NCI-H82 treated with DMSO at 0.1 percent for 48 hours (cell line): Measurements from ENCODE around the gene TBC1D22A.

Source experiments
- DNase-seq: peaks from one replicate; lab custom pipeline; 2025; ENCODE audit not compliant: unreplicated experiment; lab: John Stamatoyannopoulos, UW

The TBC1D22A gene

DNA sequence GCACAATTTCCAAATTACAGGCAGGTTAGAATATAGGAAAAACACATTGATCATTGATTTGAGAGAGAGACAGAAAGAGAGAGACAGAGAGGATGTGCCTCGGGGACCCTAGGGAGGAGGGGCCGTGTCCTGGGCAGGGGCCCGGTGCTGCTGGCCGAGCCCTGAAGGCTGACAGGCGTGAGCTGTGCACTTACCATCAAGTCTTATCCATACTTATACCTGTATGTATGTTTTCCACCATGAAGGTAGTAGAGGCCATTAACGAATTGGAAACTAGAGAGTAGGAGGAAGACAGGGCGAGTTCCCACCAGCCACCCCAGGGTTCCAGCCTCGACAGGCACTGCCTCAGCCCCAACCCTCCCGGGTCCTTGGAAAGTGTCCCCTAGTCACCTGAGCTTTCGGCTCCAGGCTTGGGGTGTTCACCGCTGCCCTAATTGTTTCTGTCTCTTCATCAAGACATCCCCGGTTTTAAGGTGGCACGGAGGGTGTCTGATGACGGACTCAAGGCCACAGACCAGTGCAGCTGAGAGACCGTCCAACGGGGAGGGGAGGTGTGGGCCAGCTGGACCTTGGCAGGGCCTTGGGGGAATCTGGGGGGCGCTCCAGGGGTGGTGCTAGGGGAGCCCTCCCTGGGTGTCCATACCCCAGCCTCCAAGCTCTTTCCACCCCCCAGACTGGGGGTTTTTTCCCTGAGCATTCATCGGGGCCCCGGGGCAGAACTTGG is 431.3 kb downstream of the TBC1D22A start:
- no peak for DNase-seq

DNA sequence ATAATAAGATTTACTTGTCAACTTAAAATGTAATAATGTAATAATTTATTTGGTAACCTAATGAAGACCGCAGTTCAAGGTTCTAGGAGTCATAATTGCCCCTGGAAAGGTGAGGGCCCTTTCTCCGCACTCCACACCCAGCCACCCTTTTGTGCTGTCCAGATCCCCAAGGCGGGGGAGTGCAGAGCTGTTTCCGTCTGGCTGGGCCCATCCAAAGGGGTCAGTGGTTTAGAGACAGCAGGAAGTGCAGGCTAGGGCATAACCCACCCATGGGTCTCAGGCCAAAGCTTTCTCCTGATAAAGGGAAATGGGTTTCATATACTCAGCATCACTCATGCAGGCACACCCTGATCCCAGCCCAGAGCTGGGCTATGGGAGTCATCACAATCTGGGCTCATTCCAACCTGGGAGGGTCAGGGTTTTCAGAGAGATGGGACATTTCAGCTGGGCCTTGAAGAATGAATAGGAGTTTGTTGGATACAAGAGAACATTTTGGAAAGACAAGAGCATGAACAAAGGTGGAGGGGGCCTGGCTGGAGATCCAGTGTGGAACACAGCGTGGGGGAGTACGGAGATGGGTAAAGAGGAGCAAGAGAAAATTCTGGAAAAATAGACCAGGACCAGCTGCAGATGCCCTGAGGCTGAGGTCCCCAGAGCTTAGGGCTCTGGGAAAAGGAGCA is 432.2 kb downstream of the TBC1D22A start:
- DNase-seq = no peak

GRCh38 chr22:47195156-47195483 is 432.7 kb downstream of the TBC1D22A start:
- no peak for DNase-seq

DNA sequence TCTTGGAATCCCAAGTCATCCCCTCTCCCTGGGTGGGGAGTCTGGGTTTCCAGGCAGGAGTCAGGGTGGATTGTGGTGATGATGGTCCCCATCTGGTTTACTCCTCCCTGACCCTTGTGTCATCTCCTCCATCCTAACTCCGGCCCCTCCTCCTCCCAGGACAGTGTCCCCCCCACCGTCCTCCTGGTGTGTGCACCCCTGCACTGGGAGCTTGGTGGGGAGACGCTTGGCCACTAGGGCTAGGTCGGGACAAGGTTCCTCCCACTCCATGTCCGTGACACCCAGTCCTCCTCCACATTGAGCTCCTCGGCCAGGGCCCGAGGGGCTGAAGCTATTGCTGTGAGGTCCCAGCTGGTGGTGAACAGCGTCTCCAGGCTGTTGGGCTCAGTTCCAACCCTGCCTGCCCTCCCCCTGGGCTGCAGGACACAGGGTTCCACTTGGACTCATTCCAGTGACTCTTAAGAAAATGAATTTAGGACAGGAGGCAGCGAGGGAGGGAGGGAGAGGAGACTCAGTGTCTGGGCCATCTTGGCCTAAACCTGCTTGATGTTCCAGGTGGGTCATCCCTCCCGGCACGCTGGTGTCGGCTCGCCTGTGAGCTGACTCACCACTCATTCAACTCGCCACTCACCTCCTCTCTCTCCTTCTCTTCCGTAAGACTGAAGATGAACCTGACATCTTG is 433.2 kb downstream of the TBC1D22A start:
- no peak for DNase-seq

- DNase-seq = no peak
Measured at GRCh38 chr22:47196166-47196849, 433.9 kb downstream of the TBC1D22A start.

GRCh38 chr22:47196881-47197772 is 434.7 kb downstream of the TBC1D22A start:
- DNase-seq = no peak

DNA sequence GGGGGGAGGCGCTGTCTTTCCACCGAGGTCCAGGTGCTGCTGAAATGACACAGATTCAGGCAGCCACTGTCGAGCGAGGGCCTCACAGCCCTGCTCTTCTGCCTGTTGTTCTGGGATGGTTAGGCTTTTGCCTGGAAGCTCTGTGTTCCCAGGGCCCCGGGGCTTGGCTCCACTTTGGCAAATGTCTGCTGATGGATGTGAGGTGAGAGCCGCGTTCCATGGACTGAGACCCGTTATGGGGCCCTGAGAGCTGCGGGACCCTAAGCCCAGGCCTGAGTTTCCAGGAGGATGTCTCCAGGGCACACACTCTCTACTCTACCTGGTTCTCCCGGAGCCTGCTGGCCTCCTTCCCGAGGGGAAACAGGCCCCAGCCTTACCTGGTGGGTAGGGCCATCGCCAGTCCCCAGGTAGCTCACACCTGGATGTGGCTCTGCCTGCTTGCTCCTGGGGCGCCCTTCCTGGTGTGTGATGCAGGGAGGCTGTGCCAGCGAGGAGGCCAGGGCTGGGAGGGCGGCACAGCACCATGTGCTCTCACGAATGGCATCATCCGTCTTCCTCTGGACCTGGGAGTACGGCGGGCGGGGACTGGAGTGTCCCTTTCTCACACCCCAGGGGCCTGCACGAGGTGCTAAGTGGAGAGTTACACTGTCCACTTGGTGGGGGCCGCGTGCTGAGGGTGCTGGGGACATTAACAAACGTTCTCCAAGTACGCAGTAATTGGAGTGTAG is 435.5 kb downstream of the TBC1D22A start:
- DNase-seq = no peak

DNA sequence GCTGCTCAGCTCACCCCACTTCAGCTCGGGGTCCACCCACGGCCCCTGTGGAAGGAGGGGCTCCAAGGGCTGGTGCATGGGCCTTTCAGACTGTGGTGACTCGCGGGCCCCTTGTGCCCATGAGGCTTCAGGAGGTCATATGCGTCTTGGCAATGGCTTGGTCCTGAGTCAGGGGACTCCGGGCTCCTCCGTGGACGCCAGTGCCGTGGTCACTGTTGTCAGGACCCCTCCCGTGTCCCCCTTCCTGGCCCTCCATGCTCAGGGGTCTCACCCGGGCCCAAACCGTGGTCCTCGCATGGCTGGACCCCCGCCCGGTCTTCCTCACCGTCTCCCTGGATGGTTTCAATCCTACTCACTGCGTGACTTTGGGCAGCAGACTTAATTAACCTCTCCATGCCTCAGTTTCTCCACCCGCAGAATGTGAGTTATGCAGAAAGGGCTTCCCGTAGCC is 436.4 kb downstream of the TBC1D22A start:
- no peak for DNase-seq

DNA sequence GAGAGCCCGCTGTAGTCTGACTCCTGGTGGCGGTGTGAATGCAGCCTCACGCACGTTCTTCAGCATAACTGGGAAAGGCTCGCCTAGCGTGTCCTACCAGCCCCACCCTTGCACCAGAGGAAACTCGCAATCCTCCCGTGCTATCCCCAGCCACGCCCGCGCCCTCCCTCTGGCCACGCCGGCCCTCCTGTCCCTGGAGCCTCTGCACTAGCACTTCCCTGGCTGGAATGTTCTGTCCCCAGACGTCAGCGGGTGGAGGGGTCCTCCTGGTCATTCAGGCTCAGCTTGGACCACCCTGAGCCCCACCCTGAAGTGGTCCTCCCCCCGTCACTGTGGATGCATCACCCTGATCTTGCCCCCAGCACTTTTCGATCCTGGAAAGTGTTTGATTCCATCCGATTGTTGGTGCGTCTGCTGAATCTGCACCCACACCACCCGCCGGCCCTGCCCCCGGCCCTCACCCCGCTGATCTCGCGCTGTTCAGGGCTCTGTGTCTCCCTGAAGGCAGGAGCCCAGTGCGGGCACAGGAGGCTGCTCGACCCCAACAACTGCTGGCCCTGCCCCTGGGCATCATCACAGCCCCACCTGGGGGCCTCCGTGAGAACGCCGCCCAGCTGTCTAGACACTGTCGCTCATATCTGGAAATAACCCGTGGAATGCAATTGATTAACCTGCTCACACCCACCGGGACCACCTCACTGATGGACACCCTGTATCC is 437.0 kb downstream of the TBC1D22A start:
- no peak for DNase-seq

- no peak for DNase-seq
Measured at GRCh38 chr22:47199979-47200272, 437.5 kb downstream of the TBC1D22A start.

DNA sequence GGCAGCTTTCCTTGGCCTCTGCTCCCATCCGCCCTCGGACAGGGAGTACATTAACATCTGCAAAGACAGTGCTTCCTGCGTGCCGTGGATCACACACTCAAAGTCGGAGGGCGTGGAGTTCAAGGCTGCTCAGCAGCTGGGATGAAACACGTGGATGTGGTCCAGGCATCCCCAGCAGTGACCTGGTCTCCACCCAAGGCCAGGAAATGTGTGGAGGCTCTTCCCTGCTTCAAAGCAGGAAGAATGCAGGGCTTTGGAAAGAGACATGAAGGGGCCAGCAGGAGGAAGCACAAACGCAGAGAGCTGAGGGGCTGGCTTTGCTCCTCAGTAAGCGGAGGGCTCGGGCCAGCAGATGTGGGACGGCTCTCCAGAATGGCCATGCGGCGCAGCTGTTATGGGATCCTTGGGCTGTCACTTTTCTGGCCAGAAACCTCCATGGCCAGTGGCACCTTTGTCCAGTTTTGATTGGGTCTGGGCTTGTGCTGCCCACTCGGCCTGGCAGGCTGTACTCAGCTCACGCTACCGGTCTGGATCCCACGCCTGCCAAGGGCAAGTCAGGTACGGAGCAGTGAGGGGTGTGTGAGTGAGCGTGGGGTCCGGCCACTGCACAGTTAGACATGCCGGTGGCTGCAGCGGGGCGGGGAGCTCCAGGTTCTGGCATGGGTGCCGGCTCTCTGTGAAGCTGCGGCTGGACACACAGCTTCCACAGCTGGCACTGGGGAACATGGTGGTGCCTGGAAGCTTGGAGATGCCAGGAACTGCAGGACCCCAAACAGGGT is 438.0 kb downstream of the TBC1D22A start:
- DNase-seq = no peak

- DNase-seq = no peak
Measured at GRCh38 chr22:47201186-47201995, 438.9 kb downstream of the TBC1D22A start.

GRCh38 chr22:47201996-47202818 is 439.8 kb downstream of the TBC1D22A start:
- DNase-seq = no peak

GRCh38 chr22:47202819-47203553 is 440.5 kb downstream of the TBC1D22A start:
- no peak for DNase-seq

- no peak for DNase-seq
Measured at GRCh38 chr22:47203554-47203991, 441.1 kb downstream of the TBC1D22A start.
